NCI-H524 treated with DMSO at 0.1 percent for 48 hours (cell line): ENCODE results near the gene TMEM8B.
"Not testable (repeated sequence)": the region's sequence is repeated elsewhere in the genome, so short reads cannot be mapped to it uniquely, and the experiment has no call there.

Source experiments
- DNase-seq: peaks from one replicate; lab custom pipeline; 2025; lab: John Stamatoyannopoulos, UW

TMEM8B gene

DNA sequence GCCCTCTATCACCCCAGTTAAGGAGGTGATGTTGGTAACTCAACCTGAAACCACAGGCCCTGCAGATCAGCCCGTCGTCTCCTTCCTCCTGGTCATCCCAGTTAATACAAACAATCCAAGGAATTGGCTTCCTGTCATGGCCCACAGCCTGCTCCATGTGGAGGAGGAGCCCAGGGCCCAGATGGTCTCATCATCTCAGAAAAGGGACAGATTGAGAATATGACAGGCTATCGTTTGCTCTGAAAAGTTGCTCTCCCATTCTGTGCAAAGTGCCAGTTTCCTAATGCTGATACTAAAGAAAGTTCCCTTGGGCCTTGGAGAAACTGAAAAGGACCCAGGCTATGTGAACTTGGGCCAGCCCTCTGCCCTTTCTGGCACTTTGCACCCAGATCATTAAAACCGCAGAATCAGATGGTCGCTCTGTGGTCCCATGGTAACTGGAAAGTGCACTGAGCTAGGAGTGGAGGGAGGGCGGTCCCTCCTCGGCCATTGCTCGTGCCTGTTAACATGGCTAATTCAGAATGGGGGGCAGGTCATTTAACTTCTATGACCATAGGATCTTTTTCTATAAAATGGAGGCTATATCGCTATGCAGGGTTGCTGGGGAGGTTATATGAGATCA is 79.6 kb downstream of the TMEM8B start:
- no peak for DNase-seq

DNA sequence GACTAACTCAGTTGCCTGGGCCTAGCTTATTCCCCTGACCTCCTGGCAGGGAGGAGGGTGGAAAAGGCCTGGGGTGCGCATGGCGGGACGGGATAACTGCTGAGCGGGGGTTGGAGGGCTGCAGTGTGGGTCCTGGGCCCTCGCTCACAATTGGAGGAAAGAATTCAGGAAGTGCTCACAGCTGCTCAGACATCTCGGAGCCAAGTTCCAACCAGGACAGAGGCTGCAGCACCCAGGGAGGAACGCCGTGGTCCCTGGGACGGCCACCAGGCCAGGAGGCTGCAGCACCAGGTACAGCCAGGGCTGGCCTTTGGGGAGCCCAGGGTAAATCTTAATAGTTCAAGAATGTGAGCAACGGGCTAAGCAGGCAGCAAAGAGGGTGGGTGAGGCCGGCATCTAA is 80.2 kb downstream of the TMEM8B start, which contains the start of gene SPAAR:
TSS of gene SPAAR (plus strand) at position 217 of the 400 bp plus-strand sequence. CDS start 974 bp downstream, outside the sequence.
- DNase-seq = no peak

- no peak for DNase-seq
These were observed 80.9 kb downstream of the TMEM8B start for GRCh38 chr9:35909687-35910612.

DNA sequence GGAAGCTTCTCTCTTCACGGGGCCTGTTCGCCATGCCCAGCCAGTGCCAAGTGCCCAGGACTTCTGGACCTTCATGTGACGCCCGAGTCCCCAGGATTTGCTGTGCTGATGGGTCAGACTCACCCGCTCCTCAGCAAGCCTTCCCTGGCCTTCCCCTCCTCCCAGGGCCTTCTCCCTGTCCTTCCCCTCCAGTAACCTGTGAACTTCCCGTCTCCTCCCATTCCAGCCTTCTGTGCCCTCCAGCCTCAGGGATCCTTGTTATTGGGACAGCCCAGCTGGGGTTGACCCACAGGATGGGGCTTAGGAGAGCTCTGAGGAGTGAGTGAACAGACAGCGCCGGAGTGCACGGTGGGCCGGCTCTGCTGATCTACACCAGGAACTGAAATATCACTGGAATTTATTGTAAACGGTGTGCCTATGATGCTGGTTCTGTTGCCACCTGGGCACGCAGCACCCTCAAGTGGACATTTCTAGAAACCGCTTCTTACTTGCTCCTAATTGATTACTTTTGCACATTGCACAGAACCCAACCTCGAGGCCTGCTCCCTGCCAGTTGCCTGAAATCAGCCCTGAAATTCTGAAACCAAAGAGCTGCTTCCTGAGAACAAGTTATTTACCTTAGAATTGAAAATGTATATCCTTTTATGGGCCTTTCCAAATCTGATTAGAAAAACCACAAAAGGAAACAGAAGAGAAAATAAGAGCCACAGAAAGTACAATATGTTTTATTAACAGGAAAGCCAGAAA is 81.8 kb downstream of the TMEM8B start:
- no peak for DNase-seq

DNA sequence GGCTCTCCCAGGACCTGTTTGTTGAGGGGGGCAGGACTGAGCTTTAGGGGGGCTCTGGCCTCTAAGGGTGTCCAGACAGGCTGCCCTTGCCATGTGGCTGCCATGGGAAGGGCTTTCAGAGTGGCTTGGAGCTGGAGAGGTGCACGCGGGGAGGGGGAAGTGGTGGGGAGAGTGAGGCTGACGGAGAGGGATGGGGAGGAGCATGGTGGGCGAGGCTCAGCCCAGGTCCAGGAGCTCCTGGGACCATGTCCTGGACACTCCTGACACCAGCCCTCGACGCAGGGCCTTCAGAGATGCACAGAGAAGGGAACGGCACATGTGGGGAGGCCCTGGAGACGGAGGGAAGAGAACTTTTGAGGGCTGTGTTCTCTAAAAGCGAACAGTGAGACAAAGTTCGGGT is 82.7 kb downstream of the TMEM8B start:
- no peak for DNase-seq

DNA sequence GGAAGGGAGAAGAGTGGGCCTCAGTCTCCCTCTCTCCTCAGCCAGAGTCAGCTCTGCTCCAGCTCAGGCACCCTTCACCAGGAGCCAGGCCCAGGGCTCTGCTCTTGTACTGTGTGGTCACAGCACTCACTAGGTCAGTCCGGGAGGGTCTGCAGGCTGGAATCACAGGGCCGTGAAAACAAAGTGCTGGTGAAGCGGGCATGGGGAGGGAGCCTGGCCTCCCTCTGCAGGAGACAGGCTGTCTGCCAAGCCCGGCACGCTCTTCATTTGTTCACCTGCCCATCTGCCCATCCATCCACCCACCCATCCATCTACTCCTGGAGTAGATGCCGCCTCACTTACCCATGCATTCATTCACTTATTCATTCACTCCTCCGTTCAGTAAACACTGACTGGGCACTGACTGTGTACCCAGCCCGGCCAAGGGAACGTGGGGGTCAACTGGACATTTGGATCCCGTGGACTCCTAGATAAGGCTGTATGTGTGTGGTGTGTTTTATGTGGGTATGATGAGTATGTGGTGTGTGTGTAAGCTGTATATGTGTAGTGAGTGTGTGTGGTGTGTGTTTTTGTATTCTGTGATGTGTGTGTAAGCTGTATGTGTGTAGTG is 83.9 kb downstream of the TMEM8B start:
- no peak for DNase-seq

DNA sequence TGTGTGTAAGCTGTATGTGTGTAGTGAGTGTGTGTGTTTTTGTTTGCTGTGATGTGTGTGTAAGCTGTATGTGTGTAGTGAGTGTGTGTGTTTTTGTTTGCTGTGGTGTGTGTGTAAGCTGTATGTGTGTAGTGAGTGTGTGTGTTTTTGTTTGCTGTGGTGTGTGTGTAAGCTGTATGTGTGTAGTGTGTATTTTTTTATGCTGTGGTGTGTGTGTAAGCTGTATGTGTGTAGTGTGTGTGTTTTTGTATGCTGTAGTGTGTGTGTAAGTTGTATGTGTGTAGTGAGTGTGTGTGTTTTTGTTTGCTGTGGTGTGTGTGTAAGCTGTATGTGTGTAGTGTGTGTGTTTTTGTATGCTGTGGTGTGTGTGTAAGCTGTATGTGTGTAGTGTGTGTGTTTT is 84.4 kb downstream of the TMEM8B start:
- DNase-seq = not testable (repeated sequence)

- DNase-seq = no peak
These were observed 85.3 kb downstream of the TMEM8B start for GRCh38 chr9:35914301-35914807.
